ENCODE data around the gene ZNF366.

ZNF366 gene

DNA sequence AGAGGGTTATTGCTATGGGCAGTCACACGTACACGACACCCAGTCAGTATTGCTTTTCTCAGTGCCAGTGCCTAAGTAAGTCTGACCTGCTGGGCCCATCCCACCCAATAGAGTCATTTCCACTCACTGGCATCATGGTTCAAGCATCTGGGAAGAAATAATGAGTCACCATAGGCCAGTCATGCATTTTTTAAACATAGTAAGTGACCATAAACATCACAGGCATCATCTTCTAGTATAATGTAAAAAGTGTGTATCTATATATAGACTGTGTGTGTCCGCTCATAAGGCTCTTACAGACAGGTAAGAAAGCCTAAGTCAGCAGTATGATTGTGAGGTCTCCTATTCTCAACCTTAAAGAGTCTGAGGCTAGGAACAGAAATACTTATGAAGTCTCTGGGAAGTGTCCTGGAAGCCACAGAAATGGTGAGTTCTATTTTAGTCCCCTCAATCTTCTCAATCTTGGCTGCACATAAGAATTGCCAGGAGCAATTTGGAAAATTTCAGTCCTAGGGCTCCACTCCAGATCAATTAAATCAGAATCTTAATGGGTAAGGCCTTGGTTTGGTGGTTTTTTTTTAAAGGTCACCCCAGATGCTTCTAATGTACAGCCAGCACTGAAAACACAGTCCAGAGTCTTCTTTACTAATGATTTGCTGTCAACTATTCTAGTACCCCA lies 65.2 kb downstream of the ZNF366 start:
- no peak overlapping the region for H3K4me3 ChIP-seq (ENCODE audit: low read depth, low read length)
- TF ChIP-seq, protein P1, sequence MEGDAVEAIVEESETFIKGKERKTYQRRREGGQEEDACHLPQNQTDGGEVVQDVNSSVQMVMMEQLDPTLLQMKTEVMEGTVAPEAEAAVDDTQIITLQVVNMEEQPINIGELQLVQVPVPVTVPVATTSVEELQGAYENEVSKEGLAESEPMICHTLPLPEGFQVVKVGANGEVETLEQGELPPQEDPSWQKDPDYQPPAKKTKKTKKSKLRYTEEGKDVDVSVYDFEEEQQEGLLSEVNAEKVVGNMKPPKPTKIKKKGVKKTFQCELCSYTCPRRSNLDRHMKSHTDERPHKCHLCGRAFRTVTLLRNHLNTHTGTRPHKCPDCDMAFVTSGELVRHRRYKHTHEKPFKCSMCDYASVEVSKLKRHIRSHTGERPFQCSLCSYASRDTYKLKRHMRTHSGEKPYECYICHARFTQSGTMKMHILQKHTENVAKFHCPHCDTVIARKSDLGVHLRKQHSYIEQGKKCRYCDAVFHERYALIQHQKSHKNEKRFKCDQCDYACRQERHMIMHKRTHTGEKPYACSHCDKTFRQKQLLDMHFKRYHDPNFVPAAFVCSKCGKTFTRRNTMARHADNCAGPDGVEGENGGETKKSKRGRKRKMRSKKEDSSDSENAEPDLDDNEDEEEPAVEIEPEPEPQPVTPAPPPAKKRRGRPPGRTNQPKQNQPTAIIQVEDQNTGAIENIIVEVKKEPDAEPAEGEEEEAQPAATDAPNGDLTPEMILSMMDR (IDR thresholded peaks at IDR 0.05; ENCODE audit: low read depth, low read length): no peak

DNA sequence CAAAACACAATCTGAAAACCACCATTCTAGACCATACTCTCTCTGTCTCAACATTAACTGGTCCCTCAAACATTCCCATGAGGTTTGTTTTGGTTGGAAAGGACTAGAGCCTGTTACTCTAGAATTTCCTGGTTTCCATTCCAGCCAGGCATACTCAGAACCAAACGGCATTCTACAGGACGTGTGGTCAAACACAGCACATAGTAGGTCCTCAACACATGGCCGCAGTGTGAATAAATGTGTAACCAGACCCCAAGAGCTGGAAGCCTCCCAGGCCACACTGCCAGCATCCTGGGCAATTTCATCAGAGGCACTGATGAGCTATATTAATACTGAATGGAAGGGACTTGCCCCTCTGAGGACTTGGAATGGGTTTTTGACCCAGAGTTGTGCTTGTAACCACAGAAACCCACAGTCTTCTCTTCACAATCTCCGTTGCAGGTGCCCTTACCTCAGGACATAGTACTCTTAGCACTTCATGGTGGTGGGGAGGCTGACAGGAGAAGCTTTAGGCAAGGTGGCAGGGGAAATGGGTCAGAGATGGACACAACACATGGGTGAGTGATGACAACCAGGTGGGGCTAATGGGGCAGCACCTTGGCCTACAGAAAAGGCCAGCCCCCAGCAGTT lies 66.0 kb downstream of the ZNF366 start:
- TF ChIP-seq, protein P1 (IDR thresholded peaks at IDR 0.05; ENCODE audit: low read depth, low read length): no peak
- H3K4me3 ChIP-seq (ENCODE audit: low read depth, low read length): no peak overlapping the region

DNA sequence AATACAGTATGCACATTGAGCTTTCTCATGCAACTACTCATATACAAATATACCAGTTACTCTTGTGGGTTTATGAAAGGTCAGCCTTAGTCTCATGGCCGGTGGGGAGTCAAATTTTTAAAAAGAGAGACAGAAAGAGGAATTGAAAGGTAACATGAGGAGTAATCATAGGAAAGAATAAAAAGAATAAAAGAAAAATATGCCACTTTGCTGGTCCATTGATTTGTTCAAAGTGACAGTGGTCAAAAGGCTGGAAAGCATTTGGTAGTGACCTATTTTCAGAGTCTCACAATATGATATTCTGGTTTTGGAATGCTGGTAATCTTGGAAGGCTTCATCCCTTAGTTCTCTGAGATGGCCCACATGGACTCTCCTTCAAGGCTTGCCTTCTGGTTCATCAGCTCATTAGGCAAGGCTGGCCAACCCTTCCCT lies 67.0 kb downstream of the ZNF366 start:
- H3K4me3 ChIP-seq (ENCODE audit: low read depth, low read length): no peak overlapping the region
- TF ChIP-seq, protein P1 (IDR thresholded peaks at IDR 0.05; ENCODE audit: low read depth, low read length): no peak

DNA sequence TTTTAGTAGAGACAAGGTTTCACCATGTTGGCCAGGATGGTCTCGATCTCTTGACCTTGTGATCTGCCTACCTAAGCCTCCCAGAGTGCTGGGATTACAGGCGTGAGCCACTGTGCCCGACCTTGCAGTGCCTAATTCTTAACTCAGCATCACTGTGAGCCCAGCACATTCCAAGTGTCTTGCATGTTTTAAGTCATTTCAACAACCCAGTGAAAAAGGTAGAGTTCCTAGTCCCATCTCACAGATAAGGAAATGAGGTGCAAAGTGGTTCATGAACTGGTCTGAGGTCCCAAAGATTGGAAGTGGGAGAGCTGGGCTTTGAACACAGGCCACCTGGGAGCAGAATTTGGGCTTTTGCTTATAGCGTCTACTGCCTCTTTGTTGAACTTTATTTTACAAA lies 68.0 kb downstream of the ZNF366 start:
- no peak overlapping the region for H3K4me3 ChIP-seq (ENCODE audit: low read depth, low read length)
- TF ChIP-seq, protein P1 (IDR thresholded peaks at IDR 0.05; ENCODE audit: low read depth, low read length): no peak

DNA sequence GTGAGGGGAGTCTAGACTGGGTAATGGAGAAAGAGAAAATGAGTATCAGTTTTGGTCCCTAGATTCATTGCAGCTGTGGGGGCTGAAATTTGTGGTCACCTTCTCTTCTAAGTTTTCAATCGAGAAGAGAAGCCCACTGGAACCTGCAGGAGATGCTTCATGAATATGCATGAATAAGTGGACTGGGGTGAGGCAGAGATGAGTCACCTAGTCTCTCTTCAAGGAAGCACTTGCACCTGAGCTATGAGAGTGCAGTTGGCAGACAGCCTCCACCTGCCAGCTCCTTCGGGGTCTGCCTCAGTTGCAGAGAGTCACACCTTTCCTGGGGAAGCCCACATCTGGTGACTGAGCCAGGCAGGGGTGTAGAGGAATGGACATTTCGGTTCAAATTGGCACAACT lies 69.1 kb downstream of the ZNF366 start:
- H3K4me3 ChIP-seq (ENCODE audit: low read depth, low read length): no peak overlapping the region
- TF ChIP-seq, protein P1 (IDR thresholded peaks at IDR 0.05; ENCODE audit: low read depth, low read length): no peak

DNA sequence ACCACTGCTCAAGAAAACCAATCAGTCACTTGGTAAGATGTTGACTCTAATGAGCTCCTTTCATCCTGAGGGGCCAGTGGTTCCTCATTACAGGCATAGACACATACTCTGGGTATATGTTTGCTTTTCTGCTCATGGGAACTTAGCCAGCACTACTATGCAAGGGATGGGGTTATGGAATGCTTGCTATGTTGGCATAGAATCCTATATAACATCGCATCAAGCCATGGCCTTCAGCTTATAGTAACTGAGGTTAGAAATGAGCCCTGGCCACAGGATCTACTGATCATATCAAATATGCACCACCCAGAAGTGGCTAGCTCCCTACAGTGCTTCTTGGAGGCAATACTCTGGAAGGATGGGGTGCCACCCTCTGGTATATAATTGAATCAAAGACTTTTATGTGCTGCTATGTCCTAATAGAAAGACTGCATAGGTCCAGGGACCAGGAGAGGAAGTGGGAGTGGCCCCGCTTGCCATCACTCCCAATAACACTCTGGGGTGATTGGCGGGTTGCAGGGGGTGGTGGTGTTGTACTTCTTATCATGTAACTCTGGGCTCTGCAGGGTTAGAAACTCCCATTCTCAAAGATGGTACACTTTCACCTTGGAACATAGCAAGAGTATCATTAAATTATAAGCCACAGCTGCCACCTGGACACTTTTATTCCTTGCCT lies 70.3 kb downstream of the ZNF366 start:
- no peak overlapping the region for H3K4me3 ChIP-seq (ENCODE audit: low read depth, low read length)
- TF ChIP-seq, protein P1 (IDR thresholded peaks at IDR 0.05; ENCODE audit: low read depth, low read length): no peak

Measured in WI38 (cell line).